Measurements from ENCODE around the gene MRPL14.

Gene MRPL14

GRCh38 chr6:44120692-44121443 lies 6.4 kb downstream of the MRPL14 start:
- no peak for DNase-seq

- DNase-seq: no peak
Observed at GRCh38 chr6:44119704-44120262, 7.5 kb downstream of the MRPL14 start.

GRCh38 chr6:44117397-44118128 lies 9.7 kb downstream of the MRPL14 start:
- DNase-seq: no peak

- DNase-seq: no peak
Observed at GRCh38 chr6:44116641-44117382, 10.4 kb downstream of the MRPL14 start.

- no peak for DNase-seq
Observed at GRCh38 chr6:44115866-44116265, 11.4 kb downstream of the MRPL14 start.

- DNase-seq: no peak
Observed at GRCh38 chr6:44113414-44113813, 13.8 kb downstream of the MRPL14 start.

- DNase-seq: no peak
Observed at GRCh38 chr6:44111434-44112417, 15.5 kb downstream of the MRPL14 start.

- DNase-seq: no peak
Observed at GRCh38 chr6:44110966-44111365, 16.3 kb downstream of the MRPL14 start.

- no peak for DNase-seq
Observed at GRCh38 chr6:44110005-44110676, 17.1 kb downstream of the MRPL14 start.

- DNase-seq: no peak
Observed at GRCh38 chr6:44109212-44109611, 18.0 kb downstream of the MRPL14 start.

GRCh38 chr6:44108471-44108870 lies 18.8 kb downstream of the MRPL14 start:
- DNase-seq: no peak

GRCh38 chr6:44107017-44107416 lies 20.2 kb downstream of the MRPL14 start:
- DNase-seq: no peak

GRCh38 chr6:44105993-44106740 lies 21.1 kb downstream of the MRPL14 start:
- no peak for DNase-seq

- no peak for DNase-seq
Observed at GRCh38 chr6:44105146-44105545, 22.1 kb downstream of the MRPL14 start.

- DNase-seq: no peak
Observed at GRCh38 chr6:44104481-44105021, 22.7 kb downstream of the MRPL14 start.

GRCh38 chr6:44102527-44102926 lies 24.7 kb downstream of the MRPL14 start:
- no peak for DNase-seq

- no peak for DNase-seq
Observed at GRCh38 chr6:44101832-44102231, 25.4 kb downstream of the MRPL14 start.

GRCh38 chr6:44100088-44100550 lies 27.1 kb downstream of the MRPL14 start:
- no peak for DNase-seq

GRCh38 chr6:44099192-44099591 lies 28.1 kb downstream of the MRPL14 start:
- DNase-seq: no peak

GRCh38 chr6:44097782-44098317 lies 29.4 kb downstream of the MRPL14 start:
- no peak for DNase-seq
